Cardiac fibroblast (primary cell): ENCODE data around the gene PHTF1.

ENCODE experiments used
- DNase-seq, 2 donors: peaks; one replicate each; pipeline versions ENCODE4 v3.0.0 to v3.0.0-alpha.2; 2010; ENCODE audit warnings: low read depth in 2 of 2
- H3K4me3 ChIP-seq, 2 donors: replicated peaks in 1 of 2; 1 replicate in 1 of 2; 2 replicates in 1 of 2; pipeline ENCODE4 v1.5.1; 2011; ENCODE audit warnings: low read depth in 2 of 2, low read length in 2 of 2, mild to moderate bottlenecking in 2 of 2, moderate library complexity in 1 of 2
- TF ChIP-seq, protein P1 (sequence below): IDR thresholded peaks from one replicate; pipeline ENCODE4 v1.5.1; 2011; ENCODE audit warnings: low read depth, mild to moderate bottlenecking, low read length, inconsistent platforms

PHTF1 gene

DNA sequence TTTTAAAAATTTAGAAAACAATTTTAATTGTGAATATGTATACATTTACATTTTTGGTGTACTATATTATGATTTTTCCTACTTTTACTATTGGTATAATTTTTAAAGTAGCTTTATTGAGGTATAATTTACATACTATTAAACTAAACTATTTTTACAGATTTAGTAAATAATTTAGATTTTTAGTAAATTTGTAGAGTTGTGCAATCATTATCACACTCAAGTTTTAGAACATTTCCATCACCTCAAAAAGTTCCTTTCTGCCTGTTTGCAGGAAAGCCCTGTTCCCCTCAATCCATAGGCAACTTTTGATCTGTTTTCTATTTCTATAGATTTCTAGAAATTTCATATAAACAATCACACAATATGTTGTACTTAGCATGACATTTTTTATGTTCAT, 8.2 kb downstream of the PHTF1 start:
- no peak overlapping the region for H3K4me3 ChIP-seq
- no peak for DNase-seq
- TF ChIP-seq, protein P1, sequence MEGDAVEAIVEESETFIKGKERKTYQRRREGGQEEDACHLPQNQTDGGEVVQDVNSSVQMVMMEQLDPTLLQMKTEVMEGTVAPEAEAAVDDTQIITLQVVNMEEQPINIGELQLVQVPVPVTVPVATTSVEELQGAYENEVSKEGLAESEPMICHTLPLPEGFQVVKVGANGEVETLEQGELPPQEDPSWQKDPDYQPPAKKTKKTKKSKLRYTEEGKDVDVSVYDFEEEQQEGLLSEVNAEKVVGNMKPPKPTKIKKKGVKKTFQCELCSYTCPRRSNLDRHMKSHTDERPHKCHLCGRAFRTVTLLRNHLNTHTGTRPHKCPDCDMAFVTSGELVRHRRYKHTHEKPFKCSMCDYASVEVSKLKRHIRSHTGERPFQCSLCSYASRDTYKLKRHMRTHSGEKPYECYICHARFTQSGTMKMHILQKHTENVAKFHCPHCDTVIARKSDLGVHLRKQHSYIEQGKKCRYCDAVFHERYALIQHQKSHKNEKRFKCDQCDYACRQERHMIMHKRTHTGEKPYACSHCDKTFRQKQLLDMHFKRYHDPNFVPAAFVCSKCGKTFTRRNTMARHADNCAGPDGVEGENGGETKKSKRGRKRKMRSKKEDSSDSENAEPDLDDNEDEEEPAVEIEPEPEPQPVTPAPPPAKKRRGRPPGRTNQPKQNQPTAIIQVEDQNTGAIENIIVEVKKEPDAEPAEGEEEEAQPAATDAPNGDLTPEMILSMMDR, result no peak

DNA sequence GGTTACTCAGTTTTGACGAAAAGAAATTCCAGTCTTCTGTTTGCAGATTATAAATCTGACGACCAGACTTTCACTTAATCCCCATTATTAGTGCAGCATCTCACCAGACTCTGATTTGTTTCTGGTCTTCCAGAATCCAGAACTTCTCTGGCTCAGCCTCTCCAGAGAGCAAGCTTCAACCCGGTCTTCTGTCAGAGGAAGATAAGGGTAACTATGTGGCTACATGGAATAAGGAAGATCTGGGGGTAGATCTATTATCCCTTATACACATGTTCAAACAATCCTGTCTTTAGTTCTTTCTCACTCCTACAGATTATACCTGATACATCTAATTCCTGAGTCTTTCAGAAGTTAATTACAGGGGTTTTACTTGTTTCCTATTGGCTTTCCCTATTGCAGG, 9.9 kb downstream of the PHTF1 start:
- TF ChIP-seq, protein P1, result no peak
- H3K4me3 ChIP-seq, result no peak overlapping the region
- DNase-seq, result no peak

GRCh38 chr1:113747376-113747775, 11.9 kb downstream of the PHTF1 start:
- H3K4me3 ChIP-seq, result no peak overlapping the region
- TF ChIP-seq, protein P1, result no peak
- peak; percentile 49 to 55 for DNase-seq

GRCh38 chr1:113745425-113745824, 13.9 kb downstream of the PHTF1 start:
- H3K4me3 ChIP-seq, result no peak overlapping the region
- TF ChIP-seq, protein P1, result no peak
- DNase-seq, result no peak

DNA sequence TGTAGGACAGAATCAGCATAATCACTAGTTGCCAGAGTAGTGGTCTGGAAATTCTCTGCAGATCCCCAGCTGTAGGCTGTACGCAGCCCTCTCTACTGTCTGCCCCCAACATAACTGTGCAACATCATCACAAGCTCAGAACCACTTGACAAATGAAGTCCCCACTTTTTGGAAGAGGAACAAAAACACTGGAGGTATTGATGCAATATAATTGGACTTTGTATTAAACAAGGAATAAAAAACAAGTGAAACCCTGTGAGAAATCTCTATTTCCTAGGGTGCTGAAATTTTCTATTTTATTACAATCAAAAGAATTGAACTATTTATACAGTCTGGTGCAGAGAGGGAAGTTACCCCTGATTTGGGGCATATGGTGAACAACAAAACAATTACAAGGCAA, 15.2 kb downstream of the PHTF1 start:
- DNase-seq, result no peak
- no peak overlapping the region for H3K4me3 ChIP-seq
- TF ChIP-seq, protein P1, result no peak

- TF ChIP-seq, protein P1, result no peak
- DNase-seq, result no peak
- H3K4me3 ChIP-seq, result no peak overlapping the region
These were observed 16.8 kb downstream of the PHTF1 start for GRCh38 chr1:113742515-113742914.

DNA sequence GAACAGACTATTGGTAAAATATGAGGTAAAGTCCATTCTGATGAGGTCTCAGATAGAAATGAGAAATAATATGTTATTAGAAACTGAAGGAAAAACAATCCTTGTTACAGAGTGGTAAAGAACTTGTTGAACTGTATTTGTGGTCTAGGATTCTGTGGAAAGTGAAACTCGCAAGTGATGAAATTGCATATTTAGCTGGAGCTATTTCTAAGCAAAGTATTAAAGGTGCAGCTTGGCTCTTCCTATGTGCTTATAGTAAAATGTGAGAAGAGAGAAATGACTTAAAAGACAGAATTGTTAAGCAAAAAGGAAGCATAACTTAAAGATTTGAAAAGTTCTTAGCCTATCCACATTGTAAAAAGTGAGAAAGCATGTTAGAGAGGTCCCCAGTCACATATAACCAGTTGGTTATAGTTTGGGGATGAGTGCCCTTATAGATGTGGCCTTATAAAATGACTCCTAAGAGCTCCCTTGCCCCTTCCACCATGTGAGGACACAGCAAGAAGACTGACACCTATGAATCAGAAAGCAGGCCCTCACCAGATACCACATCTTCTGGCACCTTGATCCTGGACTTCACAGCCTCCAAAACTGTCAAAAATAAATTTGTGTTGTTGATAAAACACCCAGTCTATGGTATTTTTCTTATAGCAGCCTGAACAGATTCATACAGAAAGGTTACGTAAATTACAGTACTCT, 24.8 kb downstream of the PHTF1 start:
- no peak for DNase-seq
- TF ChIP-seq, protein P1, result no peak
- no peak overlapping the region for H3K4me3 ChIP-seq
